ENCODE results near the gene CUTC. TPM values are rescaled to one million over a fixed set of nuclear protein-coding genes. Genes with fewer than 3 reads are reported as not detected.

The CUTC gene
- total and polyA plus RNA-seq, 2 donors (not counting 3 experiments of a cell fraction or from before 2014, with no cell fraction given), result 20.4 to 23.1 TPM

- no peak overlapping the region for H2AFZ ChIP-seq (ENCODE audit: low read depth, low read length)
- ChIA-PET POLR2A (no interaction called here), CTCF (interaction anchor here (1.2 to 2.1 kb wide), 2 partner anchors 16 to 53 kb away, joined by 3 to 7 read pairs; partner anchors contain the start of genes COX15 and CUTC)
- H4K20me1 ChIP-seq (replicated peaks; ENCODE audit: control insufficient read depth, extremely low read depth, insufficient read depth, low read length), result no peaks in the 10 kb centered on the region
- H3K4me1 ChIP-seq (ENCODE audit: control insufficient read depth, extremely low read depth, insufficient read depth, low read length), result peaks cover 33% of the 10 kb centered on the region
- H3K9me1 ChIP-seq (replicated peaks; ENCODE audit: control insufficient read depth, extremely low read depth, insufficient read depth, low read length), result no peaks in the 10 kb centered on the region
- DNase-seq (ENCODE audit: low read depth, low spot score), result no peak
- intact Hi-C loops (cut with micrococcal nuclease), result no loop called here
- no peak overlapping the region for H3K4me2 ChIP-seq (ENCODE audit: insufficient read depth, low read length)
- dilution Hi-C loops (cut with MboI; ENCODE audit: extremely low pct_ligation_motif_present, low sequenced_read_pairs), result no loop called here
- H3K9me3 ChIP-seq (replicated peaks; ENCODE audit: control insufficient read depth, insufficient read depth, low read length), result no peaks in the 10 kb centered on the region
- FAIRE-seq, result no peak
- BruUV-seq (replicated peaks), result no TSS peak
- H3K4me3 ChIP-seq (replicated peaks in 1 of 3; ENCODE audit: insufficient read depth in 1 of 3, low read depth in 1 of 3, low read length in 3 of 3), result no peak overlapping the region
- TF ChIP-seq CTCF (IDR thresholded peaks at IDR 0.05; ENCODE audit: extremely low read depth in 1 of 2, insufficient read depth in 1 of 2, low read depth in 1 of 2, low read length in 2 of 2) (no peak), POLR2AphosphoS5 (IDR thresholded peaks at IDR 0.05; ENCODE audit: insufficient read depth, low read depth, low read length) (no peak), FOS (IDR thresholded peaks at IDR 0.05; ENCODE audit: borderline replicate concordance, insufficient read depth, low read length) (no peak), MYC (IDR thresholded peaks at IDR 0.05; ENCODE audit: low read depth, low read length) (no peak), GATA2 (IDR thresholded peaks at IDR 0.05; ENCODE audit: insufficient read depth, insufficient read length, low read depth, low read length) (no peak), JUN (IDR thresholded peaks at IDR 0.05; ENCODE audit: borderline replicate concordance, insufficient read depth, insufficient read length, low read depth) (no peak), POLR2A (IDR thresholded peaks at IDR 0.05; ENCODE audit: low read depth, low read length) (no peak), MAX (IDR thresholded peaks at IDR 0.05; ENCODE audit: insufficient read depth, insufficient read length) (no peak), EZH2 (IDR thresholded peaks at IDR 0.05; ENCODE audit: borderline replicate concordance, low read depth, low read length, severe bottlenecking) (no peak)
- H3K9ac ChIP-seq (replicated peaks; ENCODE audit: extremely low read depth, insufficient read depth, low read length), result no peak overlapping the region
- H3K36me3 ChIP-seq (ENCODE audit: control insufficient read depth in 2 of 2, extremely low read depth in 1 of 2, insufficient read depth in 2 of 2, low read length in 2 of 2), result no peaks in the 10 kb centered on the region
- H3K27ac ChIP-seq (ENCODE audit: insufficient read depth, low read depth, low read length), result no peak overlapping the region
- H3K27me3 ChIP-seq (ENCODE audit: control insufficient read depth in 2 of 2, insufficient read depth in 2 of 2, low read length in 2 of 2), result no peaks in the 10 kb centered on the region
- no peaks in the 10 kb centered on the region for H3K79me2 ChIP-seq (ENCODE audit: control insufficient read depth, insufficient read depth, low read length)
Observed at GRCh38 chr10:99785646-99786045, 53.6 kb downstream of the CUTC start.
